K562 (cell line): ENCODE measurements around the gene CEACAM18. TPM values are rescaled to one million over a fixed set of nuclear protein-coding genes. Genes with fewer than 3 reads are reported as not detected.

ENCODE experiments used
- ATAC-seq: fragments of 200-7000 bp; cut with Tn5 transposase; 3 replicates; pipeline ENCODE4 v1.9.1; 2020; ENCODE audit warnings: moderate library complexity
- BruUV-seq: library from RNA; stranded (reverse); fragments of 400-500 nt; replicated peaks from 2 replicates; lab custom pipeline; 2021; lab: Mats Ljungman, UMichigan
- CTCF ChIA-PET: fragments of 300-600 bp; formaldehyde crosslinking; extraction: SDS; loops from one replicate; lab custom pipeline; 2021; ENCODE audit warnings: low intra/inter-chr PET ratio; lab: Yijun Ruan, JAX
- POLR2A ChIA-PET: fragments of 300-600, 350-650 bp; sonication (Branson Sonifier 250); formaldehyde crosslinking; extraction: SDS; loops from one replicate; lab custom pipeline; 2021; ENCODE audit warnings: antibody characterized with exemption, inconsistent platforms; lab: Yijun Ruan, JAX
- DNase-seq, 4 experiments: peaks; one replicate each; pipeline versions ENCODE4 v3.0.0 to v3.0.0-alpha.2; 2011 to 2018; ENCODE audit warnings: low spot score in 3 of 4, mixed read lengths in 3 of 4; ENCODE audit errors: extremely low read depth in 1 of 4
- FAIRE-seq: peaks from 2 replicates; lab custom pipeline; 2011; peaks lifted over from hg19 to GRCh38; lab: Jason Lieb, UNC
- H2AFZ ChIP-seq: 2 replicates; pipeline ENCODE4 v1.6.0; 2011; ENCODE audit warnings: low read depth, low read length, control low read depth, inconsistent platforms
- H3K27ac ChIP-seq: fragments of 200-600 bp; 3 replicates; pipeline ENCODE4 v1.8.0; 2011; ENCODE audit warnings: low read depth, mild to moderate bottlenecking, control low read depth, inconsistent platforms, low read length, moderate library complexity, mixed read lengths; ENCODE audit errors: extremely low read depth
- H3K27me3 ChIP-seq, 2 experiments: fragments of 300-600 bp in 1 of 2; 2 replicates in 1 of 2; 3 replicates in 1 of 2; pipeline versions ENCODE4 v1.6.0 to v1.8.0; 2011; ENCODE audit warnings: inconsistent platforms in 2 of 2, low read length in 2 of 2, mild to moderate bottlenecking in 1 of 2, mixed read lengths in 1 of 2, moderate library complexity in 1 of 2; ENCODE audit not compliant: control insufficient read depth in 2 of 2, insufficient read depth in 2 of 2
- H3K36me3 ChIP-seq: fragments of 300-600 bp; 3 replicates; pipeline ENCODE4 v1.8.0; 2011; ENCODE audit warnings: mild to moderate bottlenecking, low read length, inconsistent platforms; ENCODE audit not compliant: control insufficient read depth, insufficient read depth
- H3K4me1 ChIP-seq, 2 experiments: fragments of 200-600 bp in 1 of 2; replicated peaks in 1 of 2; 2 replicates in 1 of 2; 3 replicates in 1 of 2; pipeline versions ENCODE4 v1.5.1 to v1.8.0; 2011; ENCODE audit warnings: inconsistent platforms in 2 of 2, low read length in 2 of 2, mild to moderate bottlenecking in 1 of 2, mixed read lengths in 1 of 2, moderate library complexity in 1 of 2; ENCODE audit not compliant: control insufficient read depth in 2 of 2, insufficient read depth in 2 of 2
- H3K4me2 ChIP-seq: 2 replicates; pipeline ENCODE4 v1.6.1; 2011; ENCODE audit warnings: low read length, control low read depth, inconsistent platforms, mixed read lengths; ENCODE audit not compliant: insufficient read depth
- H3K4me3 ChIP-seq: fragments of 200-600 bp; sonication (generic), shearing (Covaris generic); 2 replicates; pipeline ENCODE4 v1.5.1; 2016; ENCODE audit warnings: control low read depth, inconsistent platforms
- H3K79me2 ChIP-seq: fragments of 200-600 bp; 3 replicates; pipeline ENCODE4 v1.8.0; 2011; ENCODE audit warnings: low read length, inconsistent platforms; ENCODE audit not compliant: control insufficient read depth, insufficient read depth
- H3K9ac ChIP-seq, 2 experiments: 2 replicates each; pipeline versions ENCODE4 v1.6.0 to v1.6.1; 2011; ENCODE audit warnings: low read depth in 2 of 2, low read length in 2 of 2, control low read depth in 1 of 2, inconsistent platforms in 1 of 2, mild to moderate bottlenecking in 1 of 2, mixed read lengths in 1 of 2; ENCODE audit not compliant: insufficient read depth in 1 of 2
- H3K9me1 ChIP-seq: one replicate; pipeline ENCODE4 v1.6.0; 2011; ENCODE audit warnings: inconsistent platforms, mild to moderate bottlenecking, low read length, moderate library complexity; ENCODE audit not compliant: control insufficient read depth, insufficient read depth
- H3K9me3 ChIP-seq: replicated peaks from 2 replicates; pipeline ENCODE4 v1.5.1; 2011; ENCODE audit warnings: low read depth, low read length, inconsistent platforms; ENCODE audit not compliant: control insufficient read depth, insufficient read depth
- H4K20me1 ChIP-seq: replicated peaks from 2 replicates; pipeline ENCODE4 v1.6.1; 2011; ENCODE audit warnings: low read length, inconsistent platforms, mixed read lengths; ENCODE audit not compliant: control insufficient read depth, insufficient read depth
- CBFA2T2 ChIP-seq: fragments of 450-650 bp; conservative IDR thresholded peaks from 2 replicates; pipeline ENCODE4 v1.6.1; 2017; ENCODE audit warnings: mild to moderate bottlenecking
- CHAMP1 ChIP-seq: fragments of 450-650 bp; IDR thresholded peaks from 2 replicates; pipeline ENCODE4 v1.6.1; 2016; ENCODE audit warnings: mild to moderate bottlenecking
- FOXJ3 ChIP-seq: sonication (generic); formaldehyde crosslinking; IDR thresholded peaks from 2 replicates; pipeline ENCODE4 v1.4.0; 2020; ENCODE audit warnings: mild to moderate bottlenecking, missing genetic modification reagents
- FUS ChIP-seq: fragments of 200-400 bp; formaldehyde crosslinking; optimal IDR thresholded peaks from 2 replicates; pipeline ENCODE3; 2017; ENCODE audit warnings: low read depth, low read length
- MTA2 ChIP-seq: fragments of 450-650 bp; IDR thresholded peaks from 2 replicates; pipeline ENCODE4 v1.6.1; 2016; ENCODE audit warnings: low read depth
- MYNN ChIP-seq, 2 experiments: sonication (generic); formaldehyde crosslinking in 1 of 2; IDR thresholded peaks; 2 replicates each; pipeline versions ENCODE4 v1.5.0 to v1.6.1; 2016 to 2020; ENCODE audit warnings: antibody characterized with exemption in 1 of 2, missing genetic modification reagents in 1 of 2
- NONO ChIP-seq, 2 experiments: fragments of 200-400 bp in 1 of 2; fragments of 450-650 bp in 1 of 2; formaldehyde crosslinking in 1 of 2; IDR thresholded peaks; 2 replicates each; pipeline ENCODE4 v1.6.1; 2017; ENCODE audit warnings: low read depth in 2 of 2, mild to moderate bottlenecking in 2 of 2, moderate library complexity in 2 of 2, low read length in 1 of 2
- NR4A1 ChIP-seq, 2 experiments: fragments of 250-450 bp in 1 of 2; fragments of 450-650 bp in 1 of 2; sonication (Bioruptor Pico) in 1 of 2; IDR thresholded peaks; 2 replicates each; pipeline versions ENCODE4 v1.4.0 to v1.6.1; 2016 to 2020; ENCODE audit warnings: mild to moderate bottlenecking in 2 of 2, missing compliant biosample characterization in 1 of 2, missing genetic modification characterization in 1 of 2, moderate library complexity in 1 of 2
- TAL1 ChIP-seq: fragments of 450-650 bp; IDR thresholded peaks from 2 replicates; pipeline ENCODE4 v1.6.1; 2016; ENCODE audit warnings: mild to moderate bottlenecking
- VEZF1 ChIP-seq: fragments of 200-800 bp; sonication (Bioruptor generic); IDR thresholded peaks from 2 replicates; pipeline ENCODE4 v1.6.1; 2017; ENCODE audit warnings: missing genetic modification characterization, missing compliant biosample characterization
- ZNF124 ChIP-seq: sonication (generic); formaldehyde crosslinking; IDR thresholded peaks from 2 replicates; pipeline ENCODE4 v1.8.1; 2022; ENCODE audit warnings: missing genetic modification reagents
- ZNF277 ChIP-seq: fragments of 250-450 bp; sonication (Bioruptor Pico); IDR thresholded peaks from 2 replicates; pipeline ENCODE4 v1.8.0; 2022; ENCODE audit warnings: inconsistent platforms, mild to moderate bottlenecking, moderate library complexity, borderline replicate concordance
- WGBS: fragments of 100-300 bp; shearing (Covaris generic); methylation state at CpG from one replicate; pipeline ENCODE4 v1.1.6; 2016; ENCODE audit warnings: low coverage, mixed read lengths; ENCODE audit not compliant: insufficient coverage; ENCODE audit errors: missing lambda C conversion rate; 5-methylcytosine and 5-hydroxymethylcytosine counted together
- in situ Hi-C: fragments of 300-500 bp; cut with MboI; formaldehyde crosslinking; loops from 4 replicates; pipeline ENCODE4 v1.15.0; 2018; ENCODE audit warnings: inconsistent platforms, mixed read lengths
- intact Hi-C: fragments of 100-400 bp; cut with micrococcal nuclease; formaldehyde crosslinking; loops from 2 replicates; pipeline ENCODE4 v1.14.2; 2022
- polyA plus RNA-seq, 8 experiments: library from polyadenylated mRNA; depleted of rRNA in 4 of 8; stranded (reverse) in 5 of 8; unstranded in 3 of 8; fragments of >200 nt; fragmentation: Nextera tagmentation in 2 of 8; fragmentation: Illumina TruSeq in 1 of 8; extraction: Ambion mirVana in 2 of 8; extraction: Trizol in 1 of 8; gene quantifications; 2 replicates each; pipeline versions ENCODE4 v1.2.1 to v1.2.3, GENCODE V29; 2011 to 2014; ENCODE audit warnings: inconsistent platforms in 1 of 8, missing spikeins in 1 of 8
- total RNA-seq, 7 experiments: library from RNA; depleted of rRNA in 6 of 7; stranded (reverse); fragments of >200 nt in 6 of 7; fragmentation: Illumina TruSeq in 2 of 7; extraction: Trizol in 2 of 7; gene quantifications; 2 replicates each; pipeline versions ENCODE4 v1.2.1 to v1.2.3, GENCODE V29; 2011 to 2021; ENCODE audit warnings: low replicate concordance in 1 of 7

The CEACAM18 gene
- total and polyA plus RNA-seq, 9 of the 15 experiments (the other 6 are each of a cell fraction or from before 2014, with no cell fraction given): 0.08 to 0.24 (median 0.15) TPM; not detected in 3

GRCh38 chr19:51488491-51488890 is 10.2 kb downstream of the CEACAM18 start:
- DNase-seq (no peak), FAIRE-seq (no peak), ATAC-seq (no peak)
- intact Hi-C loops (no loop called here), in situ Hi-C loops (no loop called here)
- BruUV-seq: no TSS peak
- H4K20me1 ChIP-seq: no peaks in the 10 kb centered on the region
- H3K79me2 ChIP-seq: no peaks in the 10 kb centered on the region
- no peak overlapping the region for H3K9ac ChIP-seq
- H3K4me3 ChIP-seq: no peak overlapping the region
- CTCF ChIA-PET: no interaction called here
- H3K9me1 ChIP-seq: no peaks in the 10 kb centered on the region
- peaks cover 1 to 5% of the 10 kb centered on the region in 2 experiments; a peak in 3 of 5 replicates for H3K4me1 ChIP-seq
- H3K9me3 ChIP-seq: no peaks in the 10 kb centered on the region
- no peak overlapping the region for H3K4me2 ChIP-seq
- TF ChIP-seq NONO (IDR thresholded peaks at IDR 0.05; ENCODE audit: low read depth in 2 of 2, low read length in 1 of 2): no peak
- TF ChIP-seq CHAMP1: no peak
- no peak for TF ChIP-seq ZNF277 (CRISPR knock-in tag)
- TF ChIP-seq VEZF1 (CRISPR knock-in tag): no peak
- TF ChIP-seq TAL1: no peak
- no peak for TF ChIP-seq FOXJ3 (CRISPR knock-in tag)
- TF ChIP-seq CBFA2T2: no peak
- no peak for TF ChIP-seq MTA2
- no peak for TF ChIP-seq MYNN (IDR thresholded peaks at IDR 0.05)
- TF ChIP-seq MYNN (CRISPR knock-in tag; IDR thresholded peaks at IDR 0.05): no peak
- no peak for TF ChIP-seq ZNF124 (CRISPR knock-in tag)
- no peak for TF ChIP-seq NR4A1 (CRISPR knock-in tag; IDR thresholded peaks at IDR 0.05)
- no peak for TF ChIP-seq NR4A1 (tag; IDR thresholded peaks at IDR 0.05)
- TF ChIP-seq FUS: no peak
- H3K27me3 ChIP-seq: no peaks in the 10 kb centered on the region
- no peak overlapping the region for H3K27ac ChIP-seq
- H2AFZ ChIP-seq: no peak overlapping the region
- H3K36me3 ChIP-seq: no peaks in the 10 kb centered on the region
- POLR2A ChIA-PET: interaction anchor here (1.7 kb wide), 1 partner anchor 10 kb away, joined by 4 read pairs; the partner anchor contains the start of gene CEACAM18
- WGBS: 38% methylated on average over 3 of the region's 3 CpGs
